Anterior cingulate cortex (tissue), 58 donors: ENCODE measurements around the gene ATP6V1G1.
A peak's percentile ranks its signal among the peaks of the same experiment; 100 is the strongest.
"Not testable (repeated sequence)": the region's sequence is repeated elsewhere in the genome, so short reads cannot be mapped to it uniquely, and the experiment has no call there.

Experiments used
- DNase-seq, 58 donors: peaks; one replicate each; lab custom pipeline; 2025; lab: John Stamatoyannopoulos, UW

ATP6V1G1 gene

GRCh38 chr9:114576779-114577178 lies 10.8 kb upstream of the ATP6V1G1 start:
- DNase-seq = not testable (repeated sequence)

- not testable (repeated sequence) for DNase-seq
Observed at GRCh38 chr9:114578134-114578533, 9.4 kb upstream of the ATP6V1G1 start.

GRCh38 chr9:114580609-114581193 lies 6.9 kb upstream of the ATP6V1G1 start:
- DNase-seq = no peak

- DNase-seq = no peak
Observed at GRCh38 chr9:114583371-114584155, 4.0 kb upstream of the ATP6V1G1 start.

DNA sequence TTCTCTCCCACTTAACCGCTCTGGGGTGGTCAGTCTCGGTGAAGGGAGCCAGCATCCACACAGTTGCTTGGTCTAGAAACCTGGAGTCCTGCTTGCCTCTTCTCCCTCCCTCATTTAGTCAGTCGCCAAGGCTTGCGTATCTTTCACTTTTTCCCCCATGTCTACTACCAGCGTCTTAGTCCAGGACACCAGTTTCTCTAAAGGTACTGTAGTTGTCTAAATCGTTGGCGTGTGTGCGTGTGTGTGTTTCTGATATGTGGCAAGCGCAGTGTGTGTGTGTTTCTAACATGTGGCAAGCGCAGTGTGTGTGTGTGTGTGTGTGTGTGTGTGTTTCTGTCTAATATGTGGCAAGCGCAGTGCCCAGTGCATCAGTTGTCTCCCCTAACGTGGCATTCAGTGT lies 641 bp downstream of the ATP6V1G1 start:
- peak in 6 of 58 donors; percentile 11 to 53 (median 35) for DNase-seq

- DNase-seq = no peak
Observed at GRCh38 chr9:114588651-114589526, 1.3 kb downstream of the ATP6V1G1 start.

GRCh38 chr9:114590328-114590727 lies 2.8 kb downstream of the ATP6V1G1 start:
- DNase-seq = no peak

GRCh38 chr9:114591291-114591787 lies 3.8 kb downstream of the ATP6V1G1 start:
- no peak for DNase-seq

DNA sequence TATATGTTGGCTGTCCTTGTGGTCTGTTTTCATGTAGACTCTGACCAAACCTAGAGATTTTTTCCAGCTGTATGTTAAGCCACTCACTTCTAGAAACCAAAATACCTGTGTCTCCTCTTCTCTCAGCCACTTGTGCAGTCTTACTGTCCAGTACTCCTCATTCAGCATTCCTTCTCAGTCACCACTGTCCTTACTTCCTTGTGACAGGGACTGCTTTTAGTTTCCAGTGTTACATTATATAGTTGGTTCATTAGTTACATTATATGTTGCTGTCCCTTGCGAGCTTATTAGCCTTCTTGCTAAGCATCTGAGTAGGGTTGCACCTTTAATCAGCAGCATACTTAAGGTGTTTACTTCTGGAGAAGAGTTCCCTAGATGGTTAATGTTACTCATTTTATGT lies 4.3 kb downstream of the ATP6V1G1 start:
- no peak for DNase-seq

- peak in 5 of 58 donors; percentile 3 to 33 (median 12) for DNase-seq
Observed at GRCh38 chr9:114592356-114592755, 4.8 kb downstream of the ATP6V1G1 start.

GRCh38 chr9:114594136-114594535 lies 6.6 kb downstream of the ATP6V1G1 start:
- no peak for DNase-seq

DNA sequence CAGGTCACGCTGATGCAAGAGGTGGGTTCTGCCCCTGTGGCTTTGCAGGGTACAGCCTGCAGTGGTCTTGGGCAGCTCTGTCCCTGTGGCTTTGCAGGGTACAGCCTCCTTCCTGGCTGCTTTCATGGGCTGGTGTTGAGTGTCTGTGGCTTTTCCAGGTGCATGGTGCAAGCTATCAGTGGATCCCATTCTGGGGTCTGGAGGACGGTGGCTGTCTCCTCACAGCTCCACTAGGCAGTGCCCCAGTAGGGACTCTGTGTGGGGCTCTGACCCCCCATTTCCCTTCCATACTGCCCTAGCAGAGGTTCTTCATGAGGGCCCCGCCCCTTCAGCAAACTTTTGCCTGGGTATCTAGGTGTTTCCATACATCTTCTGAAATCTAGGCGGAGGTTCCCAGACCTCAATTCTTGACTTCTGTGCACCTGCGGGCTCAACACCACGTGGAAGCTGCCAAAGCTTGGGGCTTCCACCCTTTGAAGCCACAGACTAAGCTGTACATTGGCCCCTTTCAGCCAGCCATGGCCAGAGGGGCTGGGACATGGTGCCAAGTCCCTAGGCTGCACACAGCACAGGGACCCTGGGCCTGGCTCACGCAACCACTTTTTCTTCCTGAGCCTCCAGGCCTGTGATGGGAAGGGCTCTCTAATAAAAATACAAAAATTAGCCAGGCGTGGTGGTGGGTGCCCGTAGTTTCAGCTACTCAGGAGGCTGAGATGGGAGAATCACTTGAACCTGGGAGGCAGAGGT lies 13.1 kb downstream of the ATP6V1G1 start:
- not testable (repeated sequence) for DNase-seq

- DNase-seq = not testable (repeated sequence)
Observed at GRCh38 chr9:114601787-114602186, 14.2 kb downstream of the ATP6V1G1 start.

GRCh38 chr9:114602620-114603019 lies 15.1 kb downstream of the ATP6V1G1 start:
- DNase-seq = no peak

DNA sequence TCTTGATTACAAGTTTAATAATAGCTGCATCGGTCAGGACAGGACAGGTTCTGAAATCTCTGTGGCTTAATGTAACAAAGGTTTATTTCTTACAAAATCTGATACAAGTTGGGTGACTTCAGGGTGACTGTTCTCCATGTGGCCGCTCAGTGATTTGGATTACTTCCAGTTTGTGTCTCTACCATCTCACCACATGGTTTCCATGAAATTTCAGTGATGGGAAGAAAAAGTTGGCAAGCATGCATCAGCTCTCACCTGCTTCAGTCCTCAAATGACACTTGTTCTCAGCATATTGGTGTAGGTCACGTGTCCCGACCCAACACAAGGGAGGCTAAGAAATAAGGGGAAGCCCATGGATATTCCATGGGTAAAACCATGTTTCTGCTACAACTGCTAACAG lies 15.7 kb downstream of the ATP6V1G1 start:
- no peak for DNase-seq

DNA sequence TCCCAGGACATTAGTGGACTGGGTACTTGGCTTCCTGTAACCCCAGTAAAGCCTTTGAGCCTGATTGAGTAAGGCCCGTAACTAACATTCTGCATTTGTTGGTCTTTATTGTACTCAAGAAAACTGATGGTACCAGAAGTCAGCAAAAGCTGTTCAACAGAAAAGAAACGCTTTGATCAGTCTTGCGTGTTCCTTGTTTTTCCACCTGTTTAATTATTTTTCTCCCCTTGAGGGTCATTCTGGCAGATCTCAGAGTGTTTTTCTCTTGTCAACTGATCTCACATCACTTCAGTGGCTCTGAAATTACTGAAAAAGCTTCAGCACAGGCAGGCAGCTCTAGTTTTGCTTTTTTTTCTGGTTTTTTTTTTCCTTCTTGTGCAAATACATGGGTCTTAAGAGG lies 17.4 kb downstream of the ATP6V1G1 start:
- DNase-seq = no peak

- no peak for DNase-seq
Observed at GRCh38 chr9:114606068-114606467, 18.5 kb downstream of the ATP6V1G1 start.

- peak in 1 of 58 donors; percentile 8 for DNase-seq
Observed at GRCh38 chr9:114606597-114607207, 19.1 kb downstream of the ATP6V1G1 start.

- DNase-seq = no peak
Observed at GRCh38 chr9:114607671-114608524, 20.3 kb downstream of the ATP6V1G1 start.
